T47D (cell line): ENCODE results near the gene ISM1.

Source experiments
- DNase-seq, 2 experiments: peaks; one replicate each; pipeline versions ENCODE4 v3.0.0 to v3.0.0-alpha.2; 2011 to 2012; ENCODE audit warnings: low read depth in 1 of 2, low spot score in 1 of 2
- JUND ChIP-seq: IDR thresholded peaks from 2 replicates; pipeline ENCODE4 v1.6.1; 2012; ENCODE audit warnings: low read depth
- in situ Hi-C: cut with HindIII; loops from 2 replicates; pipeline ENCODE4 v1.10.0; 2016; ENCODE audit warnings: low sequenced_read_pairs, low pct_unique_long_range_greater_than_20kb

The ISM1 gene

DNA sequence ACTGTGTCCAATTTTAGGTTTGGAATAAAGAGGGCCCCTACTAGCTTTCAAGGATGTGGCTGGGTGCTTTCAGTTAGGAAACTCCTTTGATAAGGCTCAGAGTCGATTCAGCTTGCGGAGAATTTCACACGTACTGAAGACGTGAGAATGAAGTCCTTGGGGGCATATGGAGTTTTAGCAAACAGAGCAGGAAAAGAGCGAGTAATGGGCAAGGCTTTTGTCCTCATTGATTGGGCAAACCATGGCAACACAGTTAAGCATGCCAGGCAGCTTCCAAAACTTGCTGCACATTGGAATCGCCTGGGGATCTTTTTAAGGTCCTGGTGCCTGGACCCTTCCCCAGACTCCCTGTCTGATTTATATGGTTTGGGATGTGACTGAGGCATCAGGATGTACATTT is 29.2 kb downstream of the ISM1 start:
- DNase-seq = no peak
- TF ChIP-seq JUND = no peak
- in situ Hi-C loops = no loop called here

DNA sequence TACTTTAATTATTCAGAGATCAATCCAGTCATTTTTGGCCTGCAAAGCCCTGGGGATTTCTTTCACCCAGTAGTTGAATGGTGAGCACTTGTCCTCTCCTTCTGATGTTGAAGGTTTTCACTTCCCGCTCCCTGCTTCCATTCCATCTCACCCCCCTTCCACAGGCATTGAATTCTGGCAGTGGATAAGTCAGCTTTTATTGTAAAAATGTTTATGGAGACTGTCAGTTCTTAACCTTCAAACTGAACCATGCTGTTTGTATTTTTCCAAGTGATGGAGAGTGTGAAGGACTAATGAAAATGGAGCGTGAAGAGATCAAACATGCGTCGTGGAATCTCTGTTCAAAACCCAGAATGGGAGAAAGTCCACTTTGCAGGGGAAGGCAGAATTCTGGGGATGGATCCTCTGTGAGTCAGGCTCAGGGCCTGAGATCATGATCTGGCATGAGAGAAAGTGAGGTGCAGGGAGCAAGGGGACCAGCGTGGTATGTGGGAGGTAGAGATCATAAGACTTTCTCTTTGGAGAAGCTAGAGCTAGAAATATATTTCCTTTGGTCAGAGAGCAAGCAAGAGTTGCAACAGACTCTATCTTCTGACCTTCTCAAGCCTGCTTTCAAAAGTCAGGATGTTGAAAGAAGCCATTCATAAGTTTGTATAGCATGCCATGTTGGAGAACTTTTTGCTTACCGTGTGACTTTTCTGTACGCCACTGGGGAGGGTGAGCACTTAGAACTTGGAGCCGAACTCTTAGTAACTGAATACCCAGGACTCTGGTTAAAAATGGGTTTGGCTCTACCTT is 30.2 kb downstream of the ISM1 start:
- DNase-seq = no peak
- in situ Hi-C loops = no loop called here
- TF ChIP-seq JUND = no peak

- DNase-seq = no peak
- in situ Hi-C loops = no loop called here
- no peak for TF ChIP-seq JUND
Measured at GRCh38 chr20:13251904-13252297, 30.8 kb downstream of the ISM1 start.

GRCh38 chr20:13255356-13255755 is 34.3 kb downstream of the ISM1 start:
- TF ChIP-seq JUND = no peak
- in situ Hi-C loops = no loop called here
- no peak for DNase-seq

GRCh38 chr20:13256606-13257005 is 35.5 kb downstream of the ISM1 start:
- in situ Hi-C loops = no loop called here
- no peak for DNase-seq
- no peak for TF ChIP-seq JUND

GRCh38 chr20:13259921-13260320 is 38.8 kb downstream of the ISM1 start:
- DNase-seq = no peak
- in situ Hi-C loops = no loop called here

DNA sequence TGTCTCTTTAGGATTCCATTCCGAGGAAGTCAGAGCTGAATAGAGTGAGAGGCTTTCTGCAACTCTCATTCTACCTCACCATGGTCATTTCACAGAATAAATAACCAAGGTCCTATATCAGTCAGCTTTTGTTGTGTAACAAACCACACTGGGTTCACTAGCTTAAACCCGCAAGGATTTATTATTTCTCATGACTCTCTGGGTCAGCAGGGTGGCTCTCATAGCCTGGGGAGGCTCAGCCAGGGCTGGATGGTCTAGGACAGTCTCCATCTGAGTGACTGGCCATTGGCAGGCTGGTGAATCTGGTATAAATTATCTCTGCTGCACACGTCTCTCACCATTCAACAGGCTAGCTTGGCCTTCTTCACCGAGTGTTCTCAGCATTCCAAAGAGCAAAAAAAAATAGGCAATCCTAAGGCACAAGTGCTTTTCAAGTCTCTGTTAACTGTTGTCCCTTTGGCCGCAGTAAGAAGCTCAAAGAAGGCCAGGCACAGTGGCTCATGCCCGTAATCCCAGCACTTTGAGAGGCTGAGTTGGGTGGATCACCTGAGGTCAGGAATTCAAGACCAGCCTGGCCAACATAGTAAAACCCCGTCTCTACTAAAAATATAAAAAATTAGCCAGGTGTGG is 39.7 kb downstream of the ISM1 start:
- in situ Hi-C loops = no loop called here
- TF ChIP-seq JUND = no peak
- no peak for DNase-seq

More at GRCh38 chr20:13259921-13260320, 38.8 kb downstream of the ISM1 start:
- no peak for TF ChIP-seq JUND

DNA sequence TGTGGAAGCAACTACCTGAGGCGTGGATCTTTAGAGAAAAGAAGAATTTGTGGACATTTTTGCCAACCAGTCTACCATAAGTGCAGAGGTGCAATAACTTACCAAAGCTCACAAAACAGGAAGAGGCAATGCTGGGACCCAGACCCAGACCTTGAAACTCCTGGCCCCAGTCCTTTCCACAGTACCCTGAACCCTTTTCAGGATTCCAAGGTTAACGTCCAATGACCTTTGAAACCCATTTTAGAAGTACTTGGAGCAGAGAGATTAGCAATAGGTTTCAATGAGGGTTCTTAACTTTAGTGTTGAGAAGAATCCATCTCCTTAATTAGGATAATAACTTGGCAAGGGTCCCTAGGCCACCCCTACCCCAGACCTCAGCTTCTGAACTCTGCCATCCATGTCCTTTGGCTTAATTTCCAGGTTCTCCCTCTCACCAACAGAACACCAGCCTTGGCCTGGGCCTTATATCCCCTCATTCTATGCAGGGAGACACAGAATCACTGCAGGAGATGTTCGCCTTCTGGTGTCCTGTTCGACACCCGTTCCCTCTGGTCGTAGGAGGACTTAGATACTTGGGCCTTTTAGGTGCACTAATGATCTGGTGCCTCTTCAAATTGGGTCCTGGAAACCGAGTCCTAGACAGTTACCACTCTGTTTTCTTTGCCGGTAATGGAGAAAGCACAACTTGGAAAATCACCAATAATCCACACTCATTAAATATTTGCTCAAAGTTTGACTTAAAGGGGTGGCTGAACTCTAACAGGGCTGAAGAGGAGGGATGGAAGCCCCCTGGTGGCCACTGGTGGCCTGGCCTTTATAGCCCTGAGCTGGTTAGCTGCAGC is 40.6 kb downstream of the ISM1 start:
- in situ Hi-C loops = no loop called here
- TF ChIP-seq JUND = no peak
- peak in 1 of 2 experiments; percentile 55 for DNase-seq

GRCh38 chr20:13262302-13262650 is 41.2 kb downstream of the ISM1 start:
- in situ Hi-C loops = no loop called here
- no peak for TF ChIP-seq JUND
- DNase-seq = no peak

GRCh38 chr20:13262671-13263360 is 41.7 kb downstream of the ISM1 start:
- TF ChIP-seq JUND = no peak
- in situ Hi-C loops = no loop called here
- no peak for DNase-seq

DNA sequence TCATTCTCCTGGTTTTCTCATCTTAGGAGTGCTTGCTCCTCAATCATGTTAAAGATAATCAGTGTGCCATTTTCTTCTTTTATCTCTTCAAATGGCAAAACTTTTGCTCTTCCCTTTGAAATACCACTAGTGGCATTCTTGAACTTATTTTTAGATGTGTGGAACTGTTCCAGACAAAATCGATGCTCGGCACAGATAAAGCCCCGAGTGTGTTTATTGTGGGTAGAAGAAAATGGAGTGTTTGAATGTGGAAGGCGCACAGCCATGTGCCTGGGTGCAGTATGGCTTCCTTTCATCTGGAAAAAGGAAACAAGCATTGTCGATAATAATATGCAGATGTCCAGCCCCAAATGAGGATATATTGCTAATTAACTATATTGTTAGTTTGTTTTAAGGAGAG is 42.4 kb downstream of the ISM1 start:
- no peak for TF ChIP-seq JUND
- no peak for DNase-seq
- in situ Hi-C loops = no loop called here

DNA sequence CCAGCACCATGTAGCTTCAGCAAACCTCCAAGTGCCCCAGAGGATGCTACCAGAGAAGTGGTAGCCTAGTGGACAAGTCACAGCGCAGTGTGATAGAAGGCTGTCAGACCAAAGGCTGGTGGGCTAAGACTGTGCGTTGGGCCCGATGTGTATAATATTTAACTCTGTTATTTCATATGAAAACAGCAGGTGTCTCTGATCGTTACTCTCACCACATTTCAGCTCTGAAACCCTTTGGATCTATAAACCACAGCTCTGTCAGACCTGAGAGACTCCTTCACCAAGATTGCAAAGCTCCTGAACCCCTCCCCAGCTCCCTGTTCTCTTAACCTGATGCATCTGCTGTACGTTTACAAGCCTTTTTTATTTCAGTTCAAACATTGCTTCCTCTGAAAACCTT is 43.8 kb downstream of the ISM1 start:
- DNase-seq = no peak
- in situ Hi-C loops = no loop called here
- TF ChIP-seq JUND = no peak

- in situ Hi-C loops = no loop called here
- no peak for TF ChIP-seq JUND
- DNase-seq = peak in 1 of 2 experiments; percentile 13
Measured at GRCh38 chr20:13265941-13266340, 44.9 kb downstream of the ISM1 start.
